Endodermal cell (in vitro differentiated cells): ENCODE data around the gene SDK2. TPM values are rescaled to one million over a fixed set of nuclear protein-coding genes. Genes with fewer than 3 reads are reported as not detected.
A peak's percentile ranks its signal among the peaks of the same experiment; 100 is the strongest.

Source experiments
- DNase-seq: peaks from one replicate; pipeline ENCODE4 v3.0.0-alpha.2; 2017
- H3K27ac ChIP-seq: 2 replicates; pipeline ENCODE4 v1.5.1; 2013; ENCODE audit warnings: mild to moderate bottlenecking, low read depth, low read length, moderate library complexity
- H3K27me3 ChIP-seq: 2 replicates; pipeline ENCODE4 v1.6.1; 2013; ENCODE audit warnings: mild to moderate bottlenecking, low read length, moderate library complexity; ENCODE audit not compliant: insufficient read depth, control insufficient read depth, poor library complexity, severe bottlenecking
- H3K36me3 ChIP-seq: 2 replicates; pipeline ENCODE4 v1.7.0; 2013; ENCODE audit warnings: mild to moderate bottlenecking, low read length, moderate library complexity; ENCODE audit not compliant: control insufficient read depth, insufficient read depth
- H3K4me1 ChIP-seq: one replicate; pipeline ENCODE4 v1.7.0; 2013; ENCODE audit warnings: low read length; ENCODE audit not compliant: control insufficient read depth, insufficient read depth
- H3K4me3 ChIP-seq: 2 replicates; pipeline ENCODE4 v1.5.1; 2013; ENCODE audit warnings: mild to moderate bottlenecking, low read length, moderate library complexity
- H3K9ac ChIP-seq: 2 replicates; pipeline ENCODE4 v1.6.1; 2013; ENCODE audit warnings: mild to moderate bottlenecking, low read length, moderate library complexity; ENCODE audit not compliant: poor library complexity, severe bottlenecking; ENCODE audit errors: extremely low read depth
- H3K9me3 ChIP-seq: 2 replicates; pipeline ENCODE4 v1.6.1; 2013; ENCODE audit warnings: mild to moderate bottlenecking, low read length, moderate library complexity; ENCODE audit not compliant: control insufficient read depth
- H3K27ac Mint-ChIP-seq: 2 replicates; pipeline ENCODE4 v1.8.0; 2020; ENCODE audit warnings: mixed read lengths
- H3K27me3 Mint-ChIP-seq: 2 replicates; pipeline ENCODE4 v1.8.0; 2021; ENCODE audit warnings: mild to moderate bottlenecking, mixed read lengths; ENCODE audit not compliant: insufficient read depth
- H3K36me3 Mint-ChIP-seq: 2 replicates; pipeline ENCODE4 v1.8.0; 2020; ENCODE audit warnings: low read depth, mixed read lengths
- H3K4me1 Mint-ChIP-seq: 2 replicates; pipeline ENCODE4 v1.8.0; 2020; ENCODE audit warnings: mixed read lengths
- H3K4me3 Mint-ChIP-seq: 2 replicates; pipeline ENCODE4 v1.8.0; 2020; ENCODE audit warnings: mild to moderate bottlenecking, moderate library complexity, mixed read lengths
- H3K9me3 Mint-ChIP-seq: 2 replicates; pipeline ENCODE4 v1.8.0; 2020; ENCODE audit warnings: mild to moderate bottlenecking, mixed read lengths
- CTCF ChIP-seq: fragments of 200-600 bp; sonication (generic); conservative IDR thresholded peaks from 2 replicates; pipeline ENCODE4 v1.5.0; 2021; ENCODE audit warnings: antibody characterized with exemption, mild to moderate bottlenecking
- WGBS, 2 experiments: methylation state at CpG; one replicate each; pipeline versions ENCODE4 v1.1.5 to v1.1.7; 2013; ENCODE audit warnings: missing lambda C conversion rate in 2 of 2, mixed read lengths in 1 of 2; ENCODE audit not compliant: insufficient coverage in 1 of 2, insufficient read length in 1 of 2; 5-methylcytosine and 5-hydroxymethylcytosine counted together
- total RNA-seq, 2 donors: library from RNA; stranded (reverse); fragmentation: NEBNext Ultra II Directional in 1 of 2; extraction: Animal tissue kit (Norgen Biotek cat#: 25700) in 1 of 2; gene quantifications; 2 replicates in 1 of 2; 3 replicates in 1 of 2; pipeline ENCODE4 v1.2.1, GENCODE V29; 2021

The SDK2 gene
- total RNA-seq, 2 donors from 2014 or later, result 5.9 to 7.0 TPM

GRCh38 chr17:73650617-73651200, 6.5 kb upstream of the SDK2 start:
- Mint-ChIP-seq H3K27ac (no peak overlapping the region), H3K4me3 (no peak overlapping the region), H3K36me3 (no peaks in the 10 kb centered on the region), H3K4me1 (peaks cover 2% of the 10 kb centered on the region), H3K27me3 (peaks cover 62% of the 10 kb centered on the region), H3K9me3 (peaks cover 10% of the 10 kb centered on the region)
- no peak for TF ChIP-seq CTCF
- H3K27me3 ChIP-seq, result peaks cover 43% of the 10 kb centered on the region
- no peak overlapping the region for H3K27ac ChIP-seq
- no peaks in the 10 kb centered on the region for H3K4me1 ChIP-seq
- no peaks in the 10 kb centered on the region for H3K36me3 ChIP-seq
- WGBS, 2 experiments, result 90 to 93% methylated on average over 11 of the region's 11 CpGs
- no peak overlapping the region for H3K4me3 ChIP-seq
- H3K9ac ChIP-seq, result no peak overlapping the region
- DNase-seq, result no peak
- peaks cover 9% of the 10 kb centered on the region for H3K9me3 ChIP-seq

- DNase-seq, result peak; percentile 84
- Mint-ChIP-seq H3K4me3 (no peak overlapping the region), H3K27ac (no peak overlapping the region), H3K27me3 (peaks cover 64% of the 10 kb centered on the region), H3K9me3 (peaks cover 10% of the 10 kb centered on the region), H3K36me3 (no peaks in the 10 kb centered on the region), H3K4me1 (peaks cover 5% of the 10 kb centered on the region)
- H3K36me3 ChIP-seq, result no peaks in the 10 kb centered on the region
- H3K4me3 ChIP-seq, result no peak overlapping the region
- H3K4me1 ChIP-seq, result no peaks in the 10 kb centered on the region
- peak; percentile 71 for TF ChIP-seq CTCF
- WGBS, 2 experiments, result 20 to 47% methylated on average over 1 to 2 of the region's 2 CpGs
- no peak overlapping the region for H3K9ac ChIP-seq
- peaks cover 47% of the 10 kb centered on the region for H3K27me3 ChIP-seq
- no peak overlapping the region for H3K27ac ChIP-seq
- H3K9me3 ChIP-seq, result peaks cover 9% of the 10 kb centered on the region
Observed at GRCh38 chr17:73650140-73650539, 5.9 kb upstream of the SDK2 start.

GRCh38 chr17:73648974-73649373, 4.7 kb upstream of the SDK2 start:
- TF ChIP-seq CTCF, result no peak
- H3K27ac ChIP-seq, result no peak overlapping the region
- no peaks in the 10 kb centered on the region for H3K36me3 ChIP-seq
- no peaks in the 10 kb centered on the region for H3K36me3 Mint-ChIP-seq
- peaks cover 56% of the 10 kb centered on the region for H3K27me3 Mint-ChIP-seq
- no peak overlapping the region for H3K4me3 Mint-ChIP-seq
- no peak overlapping the region for H3K4me3 ChIP-seq
- H3K9me3 ChIP-seq, result peaks cover 5% of the 10 kb centered on the region
- H3K4me1 ChIP-seq, result no peaks in the 10 kb centered on the region
- peaks cover 53% of the 10 kb centered on the region for H3K27me3 ChIP-seq
- H3K27ac Mint-ChIP-seq, result no peak overlapping the region
- no peaks in the 10 kb centered on the region for H3K9me3 Mint-ChIP-seq
- DNase-seq, result no peak
- H3K9ac ChIP-seq, result no peak overlapping the region
- WGBS, 2 experiments, result 95% methylated on average over 3 of the region's 3 CpGs
- H3K4me1 Mint-ChIP-seq, result peaks cover 6% of the 10 kb centered on the region
